Colonic mucosa (tissue), 4 donors: ENCODE data around the gene IRAK1BP1. TPM values are rescaled to one million over a fixed set of nuclear protein-coding genes. Genes with fewer than 3 reads are reported as not detected.

Source experiments
- DNase-seq: peaks from one replicate; pipeline ENCODE4 v3.0.0-alpha.2; 2020
- H3K27ac ChIP-seq: fragments of 200-600 bp; one replicate; pipeline ENCODE4 v1.8.0; 2021
- H3K27me3 ChIP-seq: fragments of 200-600 bp; one replicate; pipeline ENCODE4 v1.8.0; 2021
- H3K36me3 ChIP-seq: fragments of 200-600 bp; one replicate; pipeline ENCODE4 v1.8.0; 2021
- H3K4me1 ChIP-seq: fragments of 200-600 bp; one replicate; pipeline ENCODE4 v1.8.0; 2021; ENCODE audit warnings: mild to moderate bottlenecking
- H3K4me3 ChIP-seq: fragments of 200-600 bp; one replicate; pipeline ENCODE4 v1.8.0; 2021
- H3K9ac ChIP-seq, 2 donors: one replicate each; pipeline ENCODE4 v1.7.0; 2013; ENCODE audit warnings: control low read depth in 2 of 2, low read depth in 2 of 2, low read length in 2 of 2
- H3K9me3 ChIP-seq: fragments of 200-600 bp; one replicate; pipeline ENCODE4 v1.8.0; 2021
- intact Hi-C: fragments of 100-400 bp; cut with DNase I; formaldehyde crosslinking; loops from one replicate; pipeline ENCODE4 v1.14.1; 2022
- total RNA-seq, 2 donors: library from RNA; stranded (reverse); fragmentation: NEBNext Ultra II Directional in 1 of 2; extraction: Animal tissue kit (Norgen Biotek cat#: 25700) in 1 of 2; gene quantifications; one replicate each; pipeline ENCODE4 v1.2.1, GENCODE V29; 2021
- TF ChIP-seq, protein P1 (sequence below): fragments of 200-600 bp; IDR thresholded peaks from one replicate; pipeline ENCODE4 v1.8.0; 2022; ENCODE audit warnings: antibody characterized with exemption, mild to moderate bottlenecking
- donor health status: healthy.
- donor health status: DM: no; HTN: no; CAD: no.
- donor health status: DM: no; HTN: no; CAD: no.

Gene IRAK1BP1
- total RNA-seq, 2 donors from 2014 or later: 1.7 to 4.9 TPM

DNA sequence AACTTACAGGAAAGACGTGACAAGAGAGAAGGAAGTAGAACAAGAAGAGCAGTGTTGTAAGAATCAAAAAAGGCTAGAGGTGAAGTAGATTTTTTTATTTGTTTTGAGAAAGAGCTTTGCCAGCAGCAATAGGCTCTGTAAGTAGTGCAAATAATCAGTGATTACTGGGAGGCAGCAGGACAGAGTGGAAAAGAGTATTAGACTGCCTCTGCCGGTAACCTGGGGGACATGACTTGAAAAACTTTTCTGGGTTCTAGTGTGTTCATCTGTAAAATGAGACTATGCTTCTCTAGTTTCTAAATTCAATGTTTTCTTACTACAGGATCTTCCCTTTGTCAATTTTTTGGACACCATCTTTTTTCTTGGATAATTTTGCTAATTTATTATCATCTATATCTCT is 5.8 kb upstream of the IRAK1BP1 start:
- no peak overlapping the region for H3K9ac ChIP-seq
- H3K9me3 ChIP-seq: no peaks in the 10 kb centered on the region
- no peak overlapping the region for H3K27ac ChIP-seq
- no peak for DNase-seq
- TF ChIP-seq, protein P1, sequence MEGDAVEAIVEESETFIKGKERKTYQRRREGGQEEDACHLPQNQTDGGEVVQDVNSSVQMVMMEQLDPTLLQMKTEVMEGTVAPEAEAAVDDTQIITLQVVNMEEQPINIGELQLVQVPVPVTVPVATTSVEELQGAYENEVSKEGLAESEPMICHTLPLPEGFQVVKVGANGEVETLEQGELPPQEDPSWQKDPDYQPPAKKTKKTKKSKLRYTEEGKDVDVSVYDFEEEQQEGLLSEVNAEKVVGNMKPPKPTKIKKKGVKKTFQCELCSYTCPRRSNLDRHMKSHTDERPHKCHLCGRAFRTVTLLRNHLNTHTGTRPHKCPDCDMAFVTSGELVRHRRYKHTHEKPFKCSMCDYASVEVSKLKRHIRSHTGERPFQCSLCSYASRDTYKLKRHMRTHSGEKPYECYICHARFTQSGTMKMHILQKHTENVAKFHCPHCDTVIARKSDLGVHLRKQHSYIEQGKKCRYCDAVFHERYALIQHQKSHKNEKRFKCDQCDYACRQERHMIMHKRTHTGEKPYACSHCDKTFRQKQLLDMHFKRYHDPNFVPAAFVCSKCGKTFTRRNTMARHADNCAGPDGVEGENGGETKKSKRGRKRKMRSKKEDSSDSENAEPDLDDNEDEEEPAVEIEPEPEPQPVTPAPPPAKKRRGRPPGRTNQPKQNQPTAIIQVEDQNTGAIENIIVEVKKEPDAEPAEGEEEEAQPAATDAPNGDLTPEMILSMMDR: no peak
- no peaks in the 10 kb centered on the region for H3K4me1 ChIP-seq
- no peak overlapping the region for H3K4me3 ChIP-seq
- intact Hi-C loops: no loop called here
- H3K27me3 ChIP-seq: no peaks in the 10 kb centered on the region
- no peaks in the 10 kb centered on the region for H3K36me3 ChIP-seq

DNA sequence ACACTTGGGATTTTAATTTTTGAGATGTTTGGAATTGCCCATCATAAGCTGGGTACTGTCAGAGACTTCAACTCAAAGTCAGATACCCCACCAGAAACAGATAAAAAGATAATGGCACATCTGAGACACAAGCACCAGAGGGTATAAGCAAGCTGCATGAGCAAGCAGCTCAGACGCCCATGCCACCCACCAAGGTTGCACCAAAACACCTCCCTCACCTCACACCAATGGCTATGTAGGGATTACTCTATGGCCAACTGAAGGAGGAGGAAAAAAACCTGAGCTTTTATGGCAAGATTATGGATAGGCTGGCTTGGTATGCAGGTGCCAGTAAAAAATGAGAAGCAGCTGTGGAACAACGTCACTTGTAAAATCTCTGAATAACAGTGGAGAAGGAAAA is 3.8 kb upstream of the IRAK1BP1 start:
- TF ChIP-seq, protein P1: no peak
- DNase-seq: no peak
- H3K9me3 ChIP-seq: no peaks in the 10 kb centered on the region
- H3K36me3 ChIP-seq: no peaks in the 10 kb centered on the region
- H3K27ac ChIP-seq: no peak overlapping the region
- no peak overlapping the region for H3K9ac ChIP-seq
- H3K4me3 ChIP-seq: no peak overlapping the region
- intact Hi-C loops: no loop called here
- H3K27me3 ChIP-seq: no peaks in the 10 kb centered on the region
- no peaks in the 10 kb centered on the region for H3K4me1 ChIP-seq

DNA sequence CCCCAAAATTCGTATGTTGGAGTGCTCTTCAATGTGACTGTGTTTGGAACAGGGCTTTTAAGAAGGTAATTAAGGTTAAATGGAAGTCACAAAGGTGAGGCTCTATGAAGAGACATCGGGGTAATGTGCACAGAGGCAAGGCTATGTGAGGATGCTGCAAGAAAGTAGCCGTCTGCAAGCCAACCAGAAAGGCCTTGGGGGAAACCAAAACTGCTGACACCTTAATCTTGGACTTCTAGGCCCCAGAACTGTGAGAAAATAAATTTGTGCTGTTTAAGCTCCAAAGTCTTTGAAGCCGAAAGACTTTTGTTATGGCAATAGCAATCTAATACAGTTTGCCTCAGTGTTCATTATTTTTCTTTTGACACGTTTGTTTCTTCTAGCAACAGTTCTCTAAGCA is 2.4 kb upstream of the IRAK1BP1 start:
- TF ChIP-seq, protein P1: no peak
- Histone ChIP-seq H3K9me3 (no peaks in the 10 kb centered on the region), H3K4me1 (no peaks in the 10 kb centered on the region), H3K9ac (no peak overlapping the region), H3K4me3 (no peak overlapping the region), H3K36me3 (no peaks in the 10 kb centered on the region), H3K27ac (no peak overlapping the region), H3K27me3 (no peaks in the 10 kb centered on the region)
- no peak for DNase-seq
- intact Hi-C loops: no loop called here

DNA sequence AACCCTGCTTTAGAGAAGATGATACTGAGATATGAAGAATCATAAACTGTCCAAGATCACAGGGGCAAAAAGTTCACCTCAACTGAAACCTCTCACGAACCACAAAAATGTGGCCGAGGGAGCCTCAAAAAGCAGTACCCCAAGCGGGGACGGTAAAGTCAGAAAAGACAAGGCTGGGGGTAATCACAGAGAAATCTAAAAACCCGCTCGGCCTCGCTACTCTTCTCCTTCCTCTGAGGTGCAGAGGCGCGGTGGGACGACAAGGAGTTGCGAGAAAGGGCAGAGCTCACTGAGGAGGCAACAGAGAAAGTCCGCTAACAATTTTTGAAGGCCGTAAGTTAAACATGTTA is 356 bp upstream of the IRAK1BP1 start:
- H3K36me3 ChIP-seq: no peaks in the 10 kb centered on the region
- peak overlapping the region; percentile 75 to 79 for H3K9ac ChIP-seq
- H3K27me3 ChIP-seq: no peaks in the 10 kb centered on the region
- H3K27ac ChIP-seq: no peak overlapping the region
- peak overlapping the region; percentile 96 for H3K4me3 ChIP-seq
- DNase-seq: no peak
- no peaks in the 10 kb centered on the region for H3K4me1 ChIP-seq
- intact Hi-C loops: no loop called here
- no peaks in the 10 kb centered on the region for H3K9me3 ChIP-seq
- TF ChIP-seq, protein P1: no peak

DNA sequence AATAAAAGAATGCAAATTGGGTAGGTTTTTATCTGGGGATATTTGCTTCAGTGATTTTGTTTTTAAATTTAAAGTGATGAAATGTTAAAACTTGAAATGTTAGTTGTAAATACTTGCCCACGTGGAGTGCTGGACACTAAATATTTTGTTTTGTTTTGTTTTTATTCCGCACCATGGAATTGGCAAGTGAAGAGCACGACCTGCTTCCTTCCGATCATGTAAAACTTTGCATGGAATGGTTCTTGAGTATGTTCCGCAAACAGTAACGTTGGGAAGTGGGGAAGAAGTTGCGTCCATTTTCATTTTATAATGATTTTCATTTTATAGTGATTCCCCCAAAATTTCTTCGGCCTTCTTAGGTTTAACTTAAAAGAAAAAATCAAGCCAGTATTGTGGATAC is 765 bp downstream of the IRAK1BP1 start:
- no peaks in the 10 kb centered on the region for H3K36me3 ChIP-seq
- no peaks in the 10 kb centered on the region for H3K9me3 ChIP-seq
- no peaks in the 10 kb centered on the region for H3K4me1 ChIP-seq
- peak overlapping the region; percentile 56 for H3K27ac ChIP-seq
- H3K4me3 ChIP-seq: peak overlapping the region; percentile 96
- intact Hi-C loops: no loop called here
- no peaks in the 10 kb centered on the region for H3K27me3 ChIP-seq
- TF ChIP-seq, protein P1: no peak
- peak overlapping the region in 1 of 2 donors; percentile 79 for H3K9ac ChIP-seq
- no peak for DNase-seq

DNA sequence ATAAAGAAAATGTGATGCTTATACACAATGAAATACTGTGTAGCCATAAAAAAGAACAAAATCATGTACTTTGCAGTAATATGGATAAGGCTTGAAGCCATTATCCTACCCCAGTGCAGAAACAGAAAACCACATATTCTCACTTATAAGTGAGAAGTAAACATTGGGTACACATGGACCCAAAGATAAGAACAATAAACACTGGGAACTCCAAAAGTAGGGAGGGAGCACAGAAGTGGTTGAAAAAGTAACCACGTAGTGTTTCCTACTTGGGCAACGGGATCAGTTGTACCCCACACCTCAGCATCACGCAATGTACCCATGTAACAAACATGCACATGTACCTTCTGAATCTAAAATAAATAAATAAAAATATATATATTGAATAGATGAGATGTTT is 8.2 kb downstream of the IRAK1BP1 start:
- no peaks in the 10 kb centered on the region for H3K9me3 ChIP-seq
- no peak overlapping the region for H3K9ac ChIP-seq
- H3K27ac ChIP-seq: no peak overlapping the region
- intact Hi-C loops: no loop called here
- H3K36me3 ChIP-seq: no peaks in the 10 kb centered on the region
- DNase-seq: no peak
- TF ChIP-seq, protein P1: no peak
- no peak overlapping the region for H3K4me3 ChIP-seq
- no peaks in the 10 kb centered on the region for H3K4me1 ChIP-seq
- H3K27me3 ChIP-seq: no peaks in the 10 kb centered on the region
